Measurements from ENCODE around the gene MCM10.

GRCh38 chr10:13146379-13146778 lies 15.0 kb upstream of the MCM10 start:
- no peak for TF ChIP-seq CTCF (IDR thresholded peaks at IDR 0.05)
- no peak for TF ChIP-seq POLR2A (IDR thresholded peaks at IDR 0.05)
